ENCODE data around the gene CD163L1.
"Not testable (repeated sequence)": the region's sequence is repeated elsewhere in the genome, so short reads cannot be mapped to it uniquely, and the experiment has no call there.

- not testable (repeated sequence) for TF ChIP-seq CTCF, POLR2AphosphoS5, POLR2A, EP300 (IDR thresholded peaks at IDR 0.05)
Measured at GRCh38 chr12:7437494-7437893, 6.5 kb downstream of the CD163L1 start.

All from stomach (tissue), 4 donors.